Stimulated activated CD8-positive, alpha-beta memory T cell treated with anti-CD3 and anti-CD28 coated beads, Interleukin-15, amount 100 ng/mL, for 24 hours (primary cell): ENCODE data around the gene STRA6.

Experiments used
- DNase-seq: peaks from one replicate; pipeline ENCODE4 v3.0.0-alpha.2; 2020; ENCODE audit warnings: low read depth

STRA6 gene

GRCh38 chr15:74206801-74207281 is 4.3 kb upstream of the STRA6 start:
- DNase-seq: no peak

DNA sequence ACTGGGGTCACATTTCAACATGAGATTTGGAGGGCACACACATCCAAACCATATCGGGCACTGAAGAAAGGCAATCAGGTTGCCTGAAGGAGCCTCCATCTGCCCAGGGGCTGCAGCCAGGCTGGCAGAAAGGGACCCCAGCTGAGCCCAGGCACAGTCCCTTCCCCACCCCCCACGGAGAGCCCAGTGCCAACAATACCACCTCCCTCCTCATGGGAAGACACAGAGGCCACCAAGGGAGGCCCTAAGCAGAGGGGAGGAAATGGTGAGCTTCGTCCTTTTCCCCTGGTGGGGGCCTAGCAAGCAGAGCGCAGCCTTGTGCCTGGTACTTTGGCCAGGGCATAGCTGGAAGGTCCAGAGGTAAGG is 3.0 kb upstream of the STRA6 start:
- no peak for DNase-seq

DNA sequence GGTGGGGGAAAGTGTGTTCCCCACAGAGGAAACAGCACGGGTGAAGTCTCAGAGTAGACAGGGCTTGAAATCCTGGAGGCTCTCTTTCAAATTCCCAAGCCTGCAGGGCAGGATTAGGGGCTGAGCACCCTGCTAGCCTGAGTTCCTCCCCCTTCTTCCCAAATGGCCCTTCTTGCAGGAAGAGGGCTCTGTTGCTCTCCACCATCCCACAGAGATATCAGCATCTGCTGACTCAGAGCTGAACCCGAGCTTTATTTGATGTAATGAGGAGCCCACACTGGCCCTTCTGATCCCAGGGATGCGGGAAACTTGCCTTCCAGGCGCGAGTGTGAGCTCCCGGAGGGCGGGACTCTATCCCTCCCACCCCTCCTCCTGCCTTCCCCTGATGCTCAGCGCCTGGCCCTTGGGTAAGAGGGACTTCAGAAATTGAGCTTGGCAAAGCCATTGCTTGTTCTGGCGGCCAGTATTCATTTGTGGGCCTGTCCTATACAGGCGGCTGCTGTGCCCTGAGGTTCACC is 1.4 kb upstream of the STRA6 start:
- DNase-seq: no peak

DNA sequence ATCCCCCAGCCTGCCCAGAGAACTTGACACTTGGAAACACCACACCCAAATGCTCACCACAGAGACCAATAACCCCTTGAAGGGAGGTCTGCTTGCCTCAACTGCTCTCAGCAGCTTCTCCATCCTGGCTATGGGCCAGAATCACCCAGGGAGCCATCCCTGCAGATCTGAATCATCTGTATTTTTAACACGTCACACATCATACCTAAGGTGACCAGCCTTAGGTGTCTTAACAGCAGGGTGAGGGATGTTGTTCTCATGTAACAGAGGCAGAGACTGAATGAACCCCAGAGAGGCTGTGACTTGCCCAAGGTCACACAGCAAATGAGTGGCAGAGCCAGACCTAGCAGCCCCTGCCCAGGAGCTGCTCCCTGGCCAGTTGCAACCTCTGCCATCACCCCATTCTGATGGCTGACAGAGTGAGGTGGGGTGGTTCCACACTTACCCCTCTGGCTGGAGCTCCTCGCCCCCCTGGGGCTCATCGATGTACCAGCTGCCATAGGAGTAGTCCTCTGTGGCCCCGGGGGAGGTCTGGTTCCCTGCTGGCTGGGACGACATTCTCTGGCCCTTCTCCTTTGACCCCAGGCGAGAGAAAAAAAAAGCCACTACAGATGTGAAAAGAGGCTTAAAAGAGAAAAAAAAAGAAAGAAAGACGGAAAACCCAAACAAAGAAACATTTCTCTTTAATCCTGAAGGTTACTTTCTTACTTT is 722 bp downstream of the STRA6 start:
- DNase-seq: no peak

DNA sequence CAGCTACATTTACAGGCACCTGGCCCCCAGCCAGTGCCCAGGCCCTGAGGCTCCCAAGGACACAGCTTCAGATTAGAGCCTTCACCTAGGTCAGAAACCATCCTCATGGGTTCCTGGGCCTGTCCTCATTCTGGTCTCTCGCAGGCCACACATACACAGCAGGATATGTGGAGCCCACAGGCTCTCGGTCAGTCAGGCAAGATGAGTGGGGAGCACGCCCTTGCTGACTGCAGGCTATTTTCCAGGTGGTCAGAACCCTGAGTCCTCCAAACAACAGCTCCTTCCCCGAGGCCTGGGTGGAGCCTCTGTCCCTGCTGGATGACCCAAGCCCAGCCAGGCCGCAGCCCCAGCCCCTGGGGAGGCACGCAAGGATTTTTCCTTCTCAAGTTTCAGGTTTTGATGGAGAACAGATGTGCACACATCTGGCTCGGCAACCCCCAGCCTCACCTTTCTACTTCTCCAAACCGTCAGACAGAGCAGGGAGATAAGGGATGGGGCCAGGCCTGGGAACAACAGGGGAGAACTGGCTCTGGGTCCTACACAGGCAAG is 1.6 kb downstream of the STRA6 start:
- DNase-seq: no peak

- no peak for DNase-seq
Measured at GRCh38 chr15:74200412-74200815, 2.2 kb downstream of the STRA6 start.

DNA sequence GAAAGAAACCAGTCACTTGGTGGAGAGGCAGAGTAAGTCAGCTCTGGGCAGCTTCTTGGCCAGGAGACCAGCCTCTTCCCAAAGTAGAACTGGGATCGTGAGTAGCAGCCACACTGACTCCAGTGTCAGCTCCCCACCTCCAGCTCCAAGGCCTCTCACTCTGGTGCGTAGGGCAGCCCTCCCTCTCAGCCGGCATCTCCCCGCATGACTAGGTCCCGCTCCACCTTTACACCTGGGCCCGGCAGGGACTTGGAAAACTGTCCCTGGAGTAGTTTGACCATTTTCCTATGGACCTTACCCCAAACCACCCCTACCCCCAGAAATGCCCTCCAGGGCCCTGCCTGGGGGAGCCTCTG is 3.3 kb downstream of the STRA6 start:
- DNase-seq: no peak

GRCh38 chr15:74197176-74197965 is 5.2 kb downstream of the STRA6 start:
- DNase-seq: no peak

DNA sequence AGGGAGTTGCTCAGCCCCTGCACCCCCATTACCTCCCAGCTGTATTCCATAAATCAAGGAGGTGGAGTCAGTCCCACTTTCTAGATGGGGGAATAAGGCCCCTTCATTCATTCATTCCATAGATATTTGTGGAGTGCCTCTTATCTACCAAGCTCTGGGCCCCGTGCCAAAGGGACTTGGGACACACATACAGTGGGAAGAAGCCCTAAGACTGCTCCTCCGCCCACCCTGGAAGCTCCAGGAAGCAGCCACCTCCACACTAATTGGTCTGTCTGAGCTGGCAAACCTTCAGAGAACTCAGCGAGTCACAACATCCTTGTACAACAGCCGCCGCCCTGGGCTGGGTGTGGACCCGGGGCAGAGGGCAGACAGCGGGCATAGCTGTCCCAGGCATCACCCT is 6.4 kb downstream of the STRA6 start:
- DNase-seq: no peak

GRCh38 chr15:74194572-74195559 is 7.7 kb downstream of the STRA6 start:
- no peak for DNase-seq

DNA sequence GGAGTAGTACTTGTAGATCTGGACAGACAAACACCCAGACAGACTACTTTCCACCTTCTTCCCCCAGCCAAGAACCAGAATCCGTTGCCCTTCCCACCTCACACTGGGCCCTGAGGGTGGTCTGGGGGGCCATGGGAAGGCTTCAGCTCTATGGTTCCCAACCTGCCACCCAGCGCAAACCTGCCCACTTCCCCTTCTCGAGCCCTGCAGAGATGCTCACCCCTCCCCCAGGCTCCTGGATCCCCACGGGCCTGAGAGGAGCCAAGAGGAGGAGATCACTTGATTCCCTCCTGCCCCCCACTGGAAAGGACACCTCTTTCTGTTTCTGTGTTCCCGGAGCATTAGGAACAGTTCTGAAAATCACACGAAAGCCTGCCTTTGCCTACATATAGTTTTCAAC is 8.7 kb downstream of the STRA6 start:
- no peak for DNase-seq

DNA sequence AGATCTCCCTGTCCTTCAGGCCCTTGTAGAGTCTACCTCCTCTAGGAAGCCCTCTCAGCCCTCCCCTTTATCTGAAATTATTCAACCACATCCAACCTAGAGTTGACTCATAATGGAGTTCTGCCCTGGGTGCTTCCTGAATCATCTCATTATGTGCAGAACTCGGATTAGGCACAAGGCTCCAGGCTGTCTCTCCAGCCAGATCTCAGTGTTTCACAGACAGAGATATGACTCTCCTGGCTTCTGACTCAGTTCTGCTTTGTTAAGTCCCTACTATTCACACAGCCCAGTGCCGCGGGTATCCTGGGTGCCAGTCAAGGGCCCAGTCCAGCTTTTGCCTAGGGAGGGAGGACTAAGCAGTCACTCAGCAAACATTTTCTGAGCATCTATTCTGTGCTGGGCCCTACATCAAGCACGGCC is 9.3 kb downstream of the STRA6 start:
- no peak for DNase-seq

DNA sequence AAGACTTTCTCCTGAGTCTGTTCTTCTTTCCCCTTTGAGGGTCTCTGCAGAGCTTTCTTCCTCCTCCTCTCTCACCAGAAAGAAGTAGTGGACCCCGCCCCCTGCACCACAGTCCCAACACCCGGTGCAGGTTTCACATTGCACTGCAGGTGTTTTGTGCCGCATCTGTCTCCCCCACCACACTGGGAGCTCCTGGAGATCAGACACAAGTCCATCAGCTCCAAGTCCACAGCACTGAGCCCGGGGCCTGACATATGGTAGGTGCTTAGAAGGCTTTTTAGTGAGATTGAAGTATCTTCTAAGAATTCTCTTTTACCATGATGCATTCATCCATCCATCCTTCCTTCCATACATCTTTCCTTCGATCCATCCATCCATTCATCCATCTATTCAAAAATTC is 9.8 kb downstream of the STRA6 start:
- no peak for DNase-seq

DNA sequence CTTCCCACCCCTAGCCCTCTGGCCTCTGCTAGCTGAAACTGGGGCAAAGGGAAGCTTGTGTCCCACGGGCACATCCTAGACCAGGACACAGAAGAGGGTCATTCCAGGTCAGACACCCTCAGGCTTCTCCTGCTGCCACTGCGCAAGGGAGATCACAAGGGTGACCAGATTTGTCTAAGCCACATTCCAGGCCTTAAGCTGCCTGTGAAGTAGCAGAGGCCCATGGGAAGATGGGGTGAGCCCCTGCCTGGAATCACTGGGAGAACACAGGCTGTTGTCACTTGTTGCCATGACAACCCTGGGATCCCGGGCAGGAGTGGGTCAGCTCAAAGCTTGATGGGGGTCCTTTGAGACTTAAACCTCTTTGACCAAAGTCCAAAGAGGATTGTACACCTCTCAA is 10.8 kb downstream of the STRA6 start:
- no peak for DNase-seq

DNA sequence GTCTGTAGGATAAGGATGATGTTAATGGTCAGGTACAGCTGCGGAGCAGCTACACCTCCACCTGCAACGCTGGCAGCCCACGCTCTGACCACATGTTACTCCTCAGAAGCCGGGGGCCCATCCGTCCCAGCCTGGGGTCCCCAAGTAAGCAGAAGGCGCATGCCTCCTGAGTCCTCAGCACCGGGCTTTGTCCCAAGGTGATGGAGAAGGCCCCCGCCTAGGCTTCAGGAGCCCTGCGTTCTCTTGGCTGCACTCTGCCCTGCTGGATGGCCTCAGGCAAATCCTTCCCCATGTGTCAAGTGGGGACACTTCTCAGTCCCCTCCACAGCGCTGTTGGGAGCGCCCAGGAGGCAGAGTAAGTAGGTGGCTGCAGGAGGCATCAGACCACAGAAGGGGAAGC is 14.4 kb downstream of the STRA6 start:
- no peak for DNase-seq

DNA sequence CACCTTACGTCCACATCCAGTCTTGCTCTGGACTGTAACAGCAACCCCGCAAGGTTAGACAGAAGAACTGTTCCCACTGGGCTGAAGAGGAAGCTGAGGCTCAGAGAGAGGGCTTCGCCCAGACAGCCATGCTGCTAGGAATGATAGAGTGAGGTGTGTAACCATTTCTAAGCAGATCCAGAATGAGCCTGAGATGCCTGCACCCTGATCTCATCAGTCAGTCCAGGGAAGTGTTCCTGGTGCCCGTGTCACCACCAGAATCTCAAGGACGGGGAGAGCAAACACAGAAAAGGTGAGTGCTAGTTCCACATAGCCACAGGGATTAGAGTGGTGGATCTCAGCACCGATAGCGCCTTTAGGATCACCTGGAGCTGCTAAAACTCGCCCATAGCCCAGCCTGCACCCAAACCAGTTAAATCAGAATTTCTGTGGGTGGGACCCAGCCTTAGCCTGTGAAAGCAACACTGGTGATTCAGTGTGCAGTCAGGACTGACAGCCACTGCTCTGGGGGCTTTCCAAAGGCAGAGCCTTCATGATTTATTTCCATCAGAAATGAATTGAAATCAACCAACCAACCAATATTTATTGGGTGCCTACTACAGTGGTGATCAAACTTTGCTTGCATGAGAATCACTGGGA is 16.8 kb downstream of the STRA6 start:
- DNase-seq: no peak

- DNase-seq: no peak
Measured at GRCh38 chr15:74184582-74185091, 17.9 kb downstream of the STRA6 start.

DNA sequence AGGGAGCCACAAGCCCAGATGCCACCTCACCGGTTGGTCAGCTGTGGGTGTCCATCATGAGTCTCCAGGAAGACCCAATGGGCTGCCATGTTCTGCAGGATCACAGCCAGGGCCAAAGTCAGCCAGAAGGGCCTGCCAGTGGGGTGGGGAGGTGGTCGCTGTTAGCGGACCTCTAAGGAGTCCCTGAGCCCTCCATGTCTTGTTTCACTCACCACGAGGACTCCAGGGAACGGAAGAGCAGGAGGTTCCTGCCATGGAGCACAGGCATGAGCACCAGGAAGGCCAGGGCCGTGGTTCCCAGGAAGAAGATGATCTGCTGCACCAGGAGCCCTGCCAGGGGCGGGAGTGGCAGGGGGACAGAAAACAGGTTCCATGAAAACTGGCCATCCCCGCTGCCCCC is 20.5 kb downstream of the STRA6 start:
- no peak for DNase-seq

DNA sequence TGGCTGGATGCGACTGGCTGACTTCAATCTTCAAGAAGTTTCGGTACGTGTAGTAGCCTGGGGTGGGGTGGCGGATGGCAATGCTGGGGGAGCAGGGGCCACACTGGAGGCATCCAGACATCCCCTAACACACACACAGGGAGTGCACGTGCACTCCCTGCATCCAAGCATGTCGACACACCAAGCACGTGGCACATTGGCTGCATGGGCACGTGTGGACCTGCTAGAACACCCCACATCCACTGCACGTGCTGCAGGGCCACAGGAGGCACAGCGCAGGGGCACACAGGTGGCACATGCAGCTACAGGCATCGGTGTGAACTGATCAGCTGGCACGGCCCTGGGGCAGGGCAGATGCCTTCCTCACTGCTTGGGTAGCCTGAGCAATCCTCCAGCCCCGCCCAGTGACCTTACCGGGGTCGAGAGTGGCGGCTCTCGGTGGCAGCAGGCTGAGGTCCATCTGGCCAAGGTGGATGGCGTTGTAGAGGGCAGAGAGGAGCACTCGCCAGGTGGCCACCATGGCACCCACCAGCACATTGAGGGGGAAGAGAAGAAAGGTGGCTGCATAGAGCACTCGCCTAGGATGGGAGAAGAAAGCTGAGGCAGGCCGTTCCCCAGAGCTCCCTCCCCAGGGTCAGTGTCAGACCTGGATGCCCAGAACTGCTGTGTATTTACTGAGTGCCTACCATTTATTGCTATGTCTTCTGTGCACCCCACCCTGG is 21.5 kb downstream of the STRA6 start:
- no peak for DNase-seq
